NCI-H524 treated with DMSO at 0.1 percent for 48 hours (cell line): Measurements from ENCODE around the gene CBARP.
"Not testable (repeated sequence)": the region's sequence is repeated elsewhere in the genome, so short reads cannot be mapped to it uniquely, and the experiment has no call there.

Experiments used
- DNase-seq: peaks from one replicate; lab custom pipeline; 2025; lab: John Stamatoyannopoulos, UW

CBARP gene

DNA sequence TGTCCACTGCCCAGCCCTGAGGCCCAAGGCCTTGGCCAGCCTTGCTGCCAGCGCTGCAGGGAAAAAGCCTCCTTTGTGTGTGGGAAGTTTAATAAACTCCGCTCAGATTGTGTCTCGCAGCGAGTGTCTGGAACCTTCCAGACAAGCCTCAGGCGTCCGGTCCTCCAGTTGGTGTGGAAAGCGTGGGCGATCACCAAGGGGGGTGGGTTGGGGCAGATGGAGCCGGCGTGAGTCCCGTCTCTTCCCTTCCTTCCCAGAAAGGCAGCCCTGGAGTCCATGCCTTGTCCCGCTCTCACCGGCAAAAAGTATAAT lies 27.6 kb downstream of the CBARP start:
- no peak for DNase-seq

DNA sequence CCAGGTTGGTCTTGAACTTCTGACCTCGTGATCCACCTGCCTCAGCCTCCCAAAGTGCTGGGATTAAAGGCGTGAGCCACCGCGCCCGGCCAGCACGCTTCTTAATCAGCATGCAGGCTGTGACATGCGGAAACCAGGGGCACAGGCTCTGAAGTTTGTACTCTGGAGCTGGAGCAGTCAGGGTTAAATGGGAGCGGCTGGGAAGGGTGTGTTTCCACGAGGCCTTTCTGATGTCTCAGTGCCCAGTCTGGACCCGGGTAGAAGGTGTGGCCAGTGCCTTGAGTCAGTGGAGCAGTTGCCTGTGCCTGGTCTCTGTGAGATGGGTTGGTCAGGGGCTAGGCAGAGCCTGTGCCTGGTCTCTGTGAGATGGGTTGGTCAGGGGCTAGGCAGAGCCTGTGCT lies 29.0 kb downstream of the CBARP start:
- DNase-seq: not testable (repeated sequence)

DNA sequence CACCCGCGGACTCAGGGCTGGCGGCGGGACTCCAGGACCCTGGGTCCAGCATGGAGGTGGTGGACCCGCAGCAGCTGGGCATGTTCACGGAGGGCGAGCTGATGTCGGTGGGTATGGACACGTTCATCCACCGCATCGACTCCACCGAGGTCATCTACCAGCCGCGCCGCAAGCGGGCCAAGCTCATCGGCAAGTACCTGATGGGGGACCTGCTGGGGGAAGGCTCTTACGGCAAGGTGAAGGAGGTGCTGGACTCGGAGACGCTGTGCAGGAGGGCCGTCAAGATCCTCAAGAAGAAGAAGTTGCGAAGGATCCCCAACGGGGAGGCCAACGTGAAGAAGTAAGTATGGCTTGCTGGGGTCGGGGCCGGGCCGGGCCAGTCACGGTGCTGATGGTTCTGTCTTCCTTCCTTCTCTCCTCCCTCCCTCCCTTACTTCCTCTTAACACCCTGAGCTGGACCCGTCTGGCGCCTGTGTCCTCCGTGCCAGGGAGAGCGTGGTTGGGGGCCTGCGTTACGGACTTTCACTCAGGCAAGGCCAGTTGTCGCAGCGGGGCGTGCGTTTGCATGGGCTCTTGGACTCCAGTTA lies 30.8 kb downstream of the CBARP start:
- no peak for DNase-seq

DNA sequence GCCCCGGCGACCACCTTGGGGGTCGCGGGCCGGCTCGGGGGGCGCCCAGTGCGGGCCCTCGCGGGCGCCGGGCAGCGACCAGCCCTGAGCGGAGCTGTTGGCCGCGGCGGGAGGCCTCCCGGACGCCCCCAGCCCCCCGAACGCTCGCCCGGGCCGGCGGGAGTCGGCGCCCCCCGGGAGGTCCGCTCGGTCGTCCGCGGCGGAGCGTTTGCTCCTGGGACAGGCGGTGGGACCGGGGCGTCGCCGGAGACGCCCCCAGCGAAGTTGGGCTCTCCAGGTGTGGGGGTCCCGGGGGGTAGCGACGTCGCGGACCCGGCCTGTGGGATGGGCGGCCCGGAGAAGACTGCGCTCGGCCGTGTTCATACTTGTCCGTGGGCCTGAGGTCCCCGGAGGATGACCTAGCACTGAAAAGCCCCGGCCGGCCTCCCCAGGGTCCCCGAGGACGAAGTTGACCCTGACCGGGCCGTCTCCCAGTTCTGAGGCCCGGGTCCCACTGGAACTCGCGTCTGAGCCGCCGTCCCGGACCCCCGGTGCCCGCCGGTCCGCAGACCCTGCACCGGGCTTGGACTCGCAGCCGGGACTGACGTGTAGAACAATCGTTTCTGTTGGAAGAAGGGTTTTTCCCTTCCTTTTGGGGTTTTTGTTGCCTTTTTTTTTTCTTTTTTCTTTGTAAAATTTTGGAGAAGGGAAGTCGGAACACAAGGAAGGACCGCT lies 31.5 kb downstream of the CBARP start:
- no peak for DNase-seq

DNA sequence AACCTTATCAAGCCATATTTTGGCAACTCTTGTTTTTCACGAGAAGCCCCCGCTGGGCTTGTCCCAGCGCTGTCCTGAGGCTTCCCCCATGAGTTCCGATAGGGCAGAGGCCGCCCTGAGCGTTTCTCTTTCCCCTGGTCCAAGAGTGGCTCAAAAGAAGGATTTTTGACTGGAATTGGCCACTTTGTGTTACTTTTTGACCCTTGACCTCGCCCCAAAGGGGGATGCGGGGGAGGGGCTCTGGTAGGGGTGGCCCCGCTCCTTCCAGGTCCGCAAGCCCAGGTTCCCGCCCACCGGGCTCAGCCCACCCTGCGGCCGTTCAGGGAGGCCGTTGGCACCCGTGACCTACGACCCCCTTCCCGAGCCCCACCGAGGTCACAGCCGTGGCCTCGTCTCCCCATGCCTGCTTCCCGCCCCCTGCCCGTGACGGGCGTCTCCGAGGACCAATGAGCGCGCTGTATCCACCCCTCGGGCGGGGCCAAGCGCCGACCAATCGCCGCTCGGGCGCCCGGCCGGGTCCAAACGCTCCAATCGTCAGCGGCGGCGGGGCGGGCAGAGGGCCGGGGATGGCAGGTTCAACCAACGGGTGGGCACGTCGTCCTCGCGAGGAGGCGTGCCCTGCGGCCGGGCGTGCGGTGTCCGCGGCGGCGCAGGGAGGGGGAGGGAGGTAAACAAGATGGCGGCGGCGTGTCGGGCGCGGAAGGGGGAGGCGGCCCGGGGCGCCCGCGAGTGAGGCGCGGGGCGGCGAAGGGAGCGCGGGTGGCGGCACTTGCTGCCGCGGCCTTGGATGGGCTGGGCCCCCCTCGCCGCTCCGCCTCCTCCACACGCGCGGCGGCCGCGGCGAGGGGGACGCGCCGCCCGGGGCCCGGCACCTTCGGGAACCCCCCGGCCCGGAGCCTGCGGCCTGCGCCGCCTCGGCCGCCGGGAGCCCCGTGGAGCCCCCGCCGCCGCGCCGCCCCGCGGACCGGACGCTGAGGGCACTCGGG lies 32.4 kb downstream of the CBARP start, which contains the start of gene STK11:
TSS of gene STK11 (plus strand) at position 665 of the 986 bp plus-strand sequence. CDS start 1,136 bp downstream, outside the sequence.
- DNase-seq: peak; percentile 81

- not testable (repeated sequence) for DNase-seq
Observed at GRCh38 chr19:1200614-1201013, 37.2 kb downstream of the CBARP start.

DNA sequence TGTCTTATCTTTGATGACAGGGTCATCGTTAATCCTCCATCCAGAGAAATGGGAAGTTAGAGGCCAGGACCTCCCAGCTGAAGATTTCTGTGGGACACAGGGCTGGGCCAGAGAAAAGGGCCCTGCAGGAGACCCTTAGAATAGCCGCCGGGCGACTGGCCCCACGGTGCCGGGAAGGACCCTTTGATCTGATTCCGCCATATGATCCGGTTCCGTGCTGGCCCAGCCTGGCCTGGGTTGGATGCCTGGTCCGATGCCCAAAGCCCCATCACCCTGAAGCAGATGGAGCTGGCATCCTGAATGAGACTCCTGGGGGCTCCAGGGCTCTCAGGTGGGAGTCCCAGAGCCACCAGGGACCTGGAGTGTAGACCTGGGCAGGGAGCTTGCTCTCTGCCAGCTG lies 38.3 kb downstream of the CBARP start:
- DNase-seq: no peak

DNA sequence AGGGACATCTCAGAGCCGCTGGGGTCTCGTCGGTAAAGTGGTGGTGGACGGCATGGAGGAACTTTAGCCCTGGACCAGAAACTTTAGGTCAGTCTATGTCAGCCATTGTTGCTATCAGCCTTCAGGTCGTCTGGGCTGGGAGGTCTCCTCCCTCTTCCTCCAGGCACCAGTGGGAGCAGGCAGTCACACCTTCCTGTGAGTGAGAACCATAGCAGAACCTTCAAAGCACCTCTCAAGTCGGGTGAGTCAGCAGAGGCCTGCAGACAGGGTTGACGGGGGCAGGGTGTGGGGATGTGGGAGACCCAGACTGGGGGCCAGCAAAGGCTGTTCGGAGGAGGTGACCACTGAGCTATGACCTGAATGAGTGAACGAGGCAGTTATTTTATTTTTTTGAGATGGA lies 48.4 kb downstream of the CBARP start:
- no peak for DNase-seq

DNA sequence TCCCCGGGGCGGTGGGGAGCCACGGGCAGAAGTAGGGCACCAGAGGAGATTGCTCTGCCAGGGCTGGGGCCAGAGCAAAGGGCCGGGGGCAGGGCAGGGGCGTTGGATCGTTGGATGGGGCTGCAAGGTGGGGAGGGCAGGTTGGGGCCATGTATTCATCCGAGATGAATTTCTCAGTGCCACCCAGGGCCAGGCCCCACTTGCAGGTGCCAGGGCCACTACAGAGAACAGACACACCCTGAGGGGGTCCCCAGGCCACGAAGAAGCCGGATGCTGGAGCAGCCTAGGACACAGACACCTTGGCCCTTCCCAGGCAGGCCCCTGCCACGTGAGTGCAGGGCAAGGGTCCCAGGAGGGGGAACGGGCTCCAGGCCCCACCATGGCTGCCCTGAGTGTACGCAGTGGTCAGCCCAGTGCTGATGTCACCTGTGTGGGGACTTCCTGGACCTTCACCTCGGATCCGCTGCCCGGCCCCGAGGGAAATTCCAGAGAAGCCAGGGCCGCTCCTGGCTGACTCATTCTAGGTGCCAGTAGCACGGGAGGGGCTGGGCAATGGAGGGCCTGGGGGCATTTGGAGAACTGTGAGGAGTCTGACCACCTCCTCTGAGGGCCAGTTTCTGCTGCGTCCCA lies 54.1 kb downstream of the CBARP start:
- no peak for DNase-seq

GRCh38 chr19:1182727-1183126 lies 55.1 kb downstream of the CBARP start:
- DNase-seq: no peak

- DNase-seq: no peak
Observed at GRCh38 chr19:1182068-1182467, 55.7 kb downstream of the CBARP start.

DNA sequence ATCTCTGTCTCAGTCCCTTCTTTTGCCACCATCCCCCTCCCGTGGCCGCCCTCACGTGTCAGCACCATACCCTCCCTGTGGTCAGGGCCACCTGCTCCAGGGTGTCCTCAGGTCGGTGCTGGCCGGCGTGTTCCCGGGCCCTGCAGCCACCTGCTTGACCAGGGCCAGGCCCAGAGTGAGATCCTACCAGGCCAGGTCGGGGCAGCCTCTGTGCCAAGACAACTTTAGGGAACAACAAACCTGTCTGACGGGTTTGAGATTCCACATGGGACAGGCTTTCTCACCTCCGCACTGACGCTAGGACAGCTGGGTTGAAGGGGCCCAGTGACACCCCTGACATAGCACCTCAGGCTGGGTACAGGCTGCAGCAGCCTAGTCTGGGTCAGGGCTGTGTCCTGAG lies 56.2 kb downstream of the CBARP start:
- no peak for DNase-seq
